Suprapubic skin (tissue), 4 donors: ENCODE data around the gene MFNG. TPM values are rescaled to one million over a fixed set of nuclear protein-coding genes. Genes with fewer than 3 reads are reported as not detected.

ENCODE experiments used
- DNase-seq, 2 donors: peaks; one replicate each; pipeline ENCODE4 v3.0.0-alpha.2; 2019; ENCODE audit warnings: low spot score in 2 of 2
- H3K27ac ChIP-seq: fragments of 200-600 bp; sonication (generic); one replicate; pipeline ENCODE4 v1.5.1; 2019
- H3K27me3 ChIP-seq: fragments of 200-600 bp; sonication (generic); one replicate; pipeline ENCODE4 v1.5.1; 2019
- H3K36me3 ChIP-seq: fragments of 200-600 bp; sonication (generic); one replicate; pipeline ENCODE4 v1.5.1; 2019
- H3K4me1 ChIP-seq: fragments of 200-600 bp; sonication (generic); one replicate; pipeline ENCODE4 v1.5.1; 2019
- H3K4me3 ChIP-seq: fragments of 200-600 bp; sonication (generic); one replicate; pipeline ENCODE4 v1.5.1; 2019; ENCODE audit warnings: mild to moderate bottlenecking
- H3K9me3 ChIP-seq: fragments of 200-600 bp; sonication (generic); one replicate; pipeline ENCODE4 v1.5.1; 2019
- EP300 ChIP-seq: sonication (generic); formaldehyde crosslinking; IDR thresholded peaks from one replicate; pipeline ENCODE4 v1.6.1; 2017; ENCODE audit warnings: antibody characterized with exemption
- POLR2A ChIP-seq, 2 donors: fragments of 450-650 bp; IDR thresholded peaks; one replicate each; pipeline ENCODE4 v1.6.1; 2017; ENCODE audit warnings: antibody characterized with exemption in 2 of 2, mild to moderate bottlenecking in 2 of 2, moderate library complexity in 2 of 2
- POLR2AphosphoS5 ChIP-seq, 3 donors: sonication (generic); formaldehyde crosslinking; IDR thresholded peaks; one replicate each; pipeline ENCODE4 v1.6.1; 2017; ENCODE audit warnings: antibody characterized with exemption in 3 of 3
- WGBS: methylation state at CpG from one replicate; pipeline ENCODE4 v1.1.5; 2018; 5-methylcytosine and 5-hydroxymethylcytosine counted together
- total RNA-seq, 4 donors: library from RNA; depleted of rRNA; stranded (reverse); fragments of >200 nt; gene quantifications; one replicate each; pipeline ENCODE4 v1.1.0, GENCODE V29; 2016
- TF ChIP-seq, protein P1 (sequence below), 2 donors: fragments of 200-600 bp in 1 of 2; fragments of 450-650 bp in 1 of 2; sonication (generic) in 1 of 2; IDR thresholded peaks; one replicate each; pipeline ENCODE4 v1.5.1; 2016 to 2019; ENCODE audit warnings: antibody characterized with exemption in 2 of 2, mild to moderate bottlenecking in 1 of 2, moderate library complexity in 1 of 2

Gene MFNG
- total RNA-seq, 4 donors from 2014 or later = 3.5 to 8.6 (median 4.9) TPM

DNA sequence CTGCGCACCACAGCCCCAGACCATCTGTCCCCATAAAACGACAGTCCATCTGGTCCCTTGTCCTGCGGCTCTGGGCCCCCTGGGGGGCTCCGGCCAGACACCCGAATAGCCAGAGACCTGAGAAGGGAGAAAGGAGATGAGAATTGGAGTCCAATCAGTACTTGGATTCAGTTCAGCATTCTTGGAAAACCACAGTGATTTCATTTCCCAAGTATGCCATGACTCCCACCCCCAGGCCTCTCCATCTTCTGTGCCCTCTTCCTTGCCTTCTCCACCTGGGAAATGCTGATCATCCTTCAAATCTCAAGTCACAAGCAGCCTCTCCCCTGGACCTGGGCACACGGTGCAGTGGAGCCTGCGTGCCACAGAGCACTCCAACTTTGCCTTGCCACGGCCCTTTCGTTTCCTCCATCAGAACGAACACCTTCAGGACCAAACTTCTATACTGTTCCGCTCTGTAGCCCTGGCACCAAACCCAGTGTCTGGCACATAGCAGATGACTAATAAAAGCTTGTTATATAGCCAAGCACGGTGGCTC is 10.9 kb upstream of the MFNG start:
- WGBS = 76% methylated on average over 11 of the region's 12 CpGs

DNA sequence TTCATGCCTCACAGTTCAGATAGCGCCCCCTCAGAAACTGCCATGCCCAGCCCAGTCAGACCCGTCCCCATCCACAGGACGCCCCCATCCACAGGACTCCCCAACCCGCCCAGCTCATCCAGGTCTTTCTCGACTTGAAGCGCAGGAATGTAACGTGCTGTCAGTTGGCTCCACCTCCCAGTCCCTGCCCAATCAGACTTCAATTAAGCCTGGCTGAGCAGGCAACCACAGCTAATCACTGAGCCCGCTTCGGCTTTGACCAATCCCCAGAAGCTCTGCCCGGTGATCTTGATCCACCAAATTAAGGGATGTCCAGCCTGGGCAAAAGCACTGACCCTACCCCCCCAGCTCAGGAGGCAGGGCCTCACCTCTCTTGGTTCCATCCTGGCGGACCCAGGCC is 10.5 kb upstream of the MFNG start:
- H3K36me3 ChIP-seq = peaks cover 13% of the 10 kb centered on the region
- H3K27ac ChIP-seq = no peak overlapping the region
- no peaks in the 10 kb centered on the region for H3K9me3 ChIP-seq
- H3K4me1 ChIP-seq = peaks cover 19% of the 10 kb centered on the region
- H3K4me3 ChIP-seq = no peak overlapping the region
- no peak for TF ChIP-seq POLR2AphosphoS5 (IDR thresholded peaks at IDR 0.05)
- no peak for TF ChIP-seq POLR2A (IDR thresholded peaks at IDR 0.05)
- no peak for TF ChIP-seq EP300
- TF ChIP-seq, protein P1, sequence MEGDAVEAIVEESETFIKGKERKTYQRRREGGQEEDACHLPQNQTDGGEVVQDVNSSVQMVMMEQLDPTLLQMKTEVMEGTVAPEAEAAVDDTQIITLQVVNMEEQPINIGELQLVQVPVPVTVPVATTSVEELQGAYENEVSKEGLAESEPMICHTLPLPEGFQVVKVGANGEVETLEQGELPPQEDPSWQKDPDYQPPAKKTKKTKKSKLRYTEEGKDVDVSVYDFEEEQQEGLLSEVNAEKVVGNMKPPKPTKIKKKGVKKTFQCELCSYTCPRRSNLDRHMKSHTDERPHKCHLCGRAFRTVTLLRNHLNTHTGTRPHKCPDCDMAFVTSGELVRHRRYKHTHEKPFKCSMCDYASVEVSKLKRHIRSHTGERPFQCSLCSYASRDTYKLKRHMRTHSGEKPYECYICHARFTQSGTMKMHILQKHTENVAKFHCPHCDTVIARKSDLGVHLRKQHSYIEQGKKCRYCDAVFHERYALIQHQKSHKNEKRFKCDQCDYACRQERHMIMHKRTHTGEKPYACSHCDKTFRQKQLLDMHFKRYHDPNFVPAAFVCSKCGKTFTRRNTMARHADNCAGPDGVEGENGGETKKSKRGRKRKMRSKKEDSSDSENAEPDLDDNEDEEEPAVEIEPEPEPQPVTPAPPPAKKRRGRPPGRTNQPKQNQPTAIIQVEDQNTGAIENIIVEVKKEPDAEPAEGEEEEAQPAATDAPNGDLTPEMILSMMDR (IDR thresholded peaks at IDR 0.05) = no peak
- H3K27me3 ChIP-seq = peaks cover 10% of the 10 kb centered on the region
- WGBS = 79% methylated on average over 9 of the region's 11 CpGs
- no peak for DNase-seq

More for the DNA sequence above, 10.9 kb upstream of the MFNG start:
- no peak for TF ChIP-seq POLR2AphosphoS5 (IDR thresholded peaks at IDR 0.05)
- TF ChIP-seq, protein P1 (IDR thresholded peaks at IDR 0.05) = no peak
- TF ChIP-seq POLR2A (IDR thresholded peaks at IDR 0.05) = no peak
- no peak for TF ChIP-seq EP300
- peaks cover 10% of the 10 kb centered on the region for H3K27me3 ChIP-seq
- H3K4me1 ChIP-seq = peaks cover 24% of the 10 kb centered on the region
- no peaks in the 10 kb centered on the region for H3K9me3 ChIP-seq
- H3K36me3 ChIP-seq = peaks cover 8% of the 10 kb centered on the region
- no peak overlapping the region for H3K4me3 ChIP-seq
- no peak for DNase-seq
- H3K27ac ChIP-seq = no peak overlapping the region

DNA sequence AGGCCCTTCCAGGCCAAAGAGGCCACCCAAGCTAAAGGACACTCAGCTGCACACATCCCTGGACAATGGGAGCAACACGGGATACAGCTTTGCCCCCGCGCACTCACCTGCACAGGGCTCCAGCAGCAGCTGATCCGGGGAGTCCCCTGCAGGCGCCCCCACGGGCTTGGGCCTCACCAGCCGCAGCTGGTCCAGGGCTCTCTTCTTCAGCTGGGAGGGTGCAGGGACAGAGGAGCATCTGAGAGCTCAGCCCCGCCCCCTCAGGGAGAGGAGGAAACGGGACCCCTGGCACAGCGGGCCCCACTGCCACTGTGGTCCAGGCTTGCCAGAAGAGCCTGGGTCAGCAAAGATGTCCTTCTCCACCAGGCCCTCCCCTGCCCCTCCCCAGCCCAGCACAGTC is 7.8 kb upstream of the MFNG start:
- Histone ChIP-seq H3K36me3 (peaks cover 16% of the 10 kb centered on the region), H3K27ac (no peak overlapping the region), H3K4me3 (no peak overlapping the region), H3K9me3 (no peaks in the 10 kb centered on the region), H3K4me1 (no peaks in the 10 kb centered on the region), H3K27me3 (peaks cover 4% of the 10 kb centered on the region)
- DNase-seq = no peak
- no peak for TF ChIP-seq EP300
- TF ChIP-seq, protein P1 (IDR thresholded peaks at IDR 0.05) = no peak
- no peak for TF ChIP-seq POLR2AphosphoS5 (IDR thresholded peaks at IDR 0.05)
- 90% methylated on average over 3 of the region's 10 CpGs for WGBS

DNA sequence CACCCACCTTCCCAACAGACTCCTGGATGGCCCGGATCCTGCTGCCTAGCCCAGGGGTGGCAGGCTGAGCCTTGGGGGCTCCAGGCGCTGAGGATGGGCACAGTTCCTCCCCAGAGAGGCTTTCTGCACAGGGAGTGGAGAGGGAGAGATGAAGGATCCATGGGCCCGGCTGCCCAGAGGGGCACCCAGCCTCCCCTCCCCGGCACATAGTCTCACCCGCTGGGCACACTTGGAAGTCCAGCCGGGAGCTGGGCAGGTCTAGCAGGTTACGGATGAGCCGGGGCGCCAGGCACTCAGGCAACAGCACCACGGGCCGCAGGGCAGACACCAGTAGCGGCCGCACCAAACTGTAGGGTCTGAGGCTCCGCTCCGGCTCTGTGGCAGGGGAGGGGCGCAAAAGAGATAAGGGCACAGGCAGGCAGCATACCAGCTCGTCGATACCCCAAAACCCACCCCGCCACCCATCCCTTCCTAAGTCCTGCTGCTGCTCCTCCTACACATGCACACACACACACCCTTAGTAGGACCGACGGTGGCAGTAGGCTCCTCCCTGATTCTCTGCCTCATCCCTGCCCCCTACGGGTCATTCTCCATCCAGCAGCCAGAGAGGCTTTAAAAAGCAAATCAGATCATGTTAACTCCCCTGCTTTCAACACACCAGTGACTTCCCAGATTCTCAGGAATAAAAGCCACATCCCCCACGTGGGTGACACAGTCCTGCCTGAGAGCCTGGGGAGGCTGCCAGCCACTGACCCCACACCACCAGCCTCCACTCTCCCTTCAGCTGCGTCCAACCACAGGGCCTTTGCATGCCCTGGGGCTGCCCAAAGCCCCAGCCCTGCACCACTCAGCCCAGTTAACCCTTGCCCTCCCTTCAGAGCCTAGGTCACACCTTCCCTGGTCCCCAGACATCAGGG is 6.5 kb upstream of the MFNG start:
- Histone ChIP-seq H3K9me3 (no peaks in the 10 kb centered on the region), H3K4me3 (no peak overlapping the region), H3K4me1 (no peaks in the 10 kb centered on the region), H3K27me3 (peaks cover 4% of the 10 kb centered on the region), H3K36me3 (peaks cover 16% of the 10 kb centered on the region), H3K27ac (no peak overlapping the region)
- no peak for DNase-seq
- TF ChIP-seq POLR2A (IDR thresholded peaks at IDR 0.05) (no peak), POLR2AphosphoS5 (IDR thresholded peaks at IDR 0.05) (no peak), EP300 (no peak)
- TF ChIP-seq, protein P1 (IDR thresholded peaks at IDR 0.05) = peak in 1 of 2 donors; percentile 30
- 33% methylated on average over 6 of the region's 24 CpGs for WGBS
